ENCODE results near the gene MS4A8.

Gene MS4A8

GRCh38 chr11:60720460-60720859 lies 21.0 kb downstream of the MS4A8 start:
- TF ChIP-seq CTCF (conservative IDR thresholded peaks at IDR 0.05; ENCODE audit: control insufficient read depth, insufficient read depth, low read depth, low read length), result no peak
- no peak for DNase-seq (ENCODE audit: low read depth)
- H3K4me3 ChIP-seq (ENCODE audit: control insufficient read depth, low read depth, low read length), result no peak overlapping the region

- H3K4me3 ChIP-seq (ENCODE audit: control insufficient read depth, low read depth, low read length), result no peak within 1 kb of the TSS
- no peak for DNase-seq (ENCODE audit: low read depth)
- no peak for TF ChIP-seq CTCF (conservative IDR thresholded peaks at IDR 0.05; ENCODE audit: control insufficient read depth, insufficient read depth, low read depth, low read length)
These were observed 25.0 kb downstream of the MS4A8 start, which contains the start of gene MS4A18 for GRCh38 chr11:60724420-60724819. TSS of gene MS4A18 (plus strand) at chr11:60724720.

GRCh38 chr11:60725592-60725991 lies 26.2 kb downstream of the MS4A8 start:
- DNase-seq (ENCODE audit: low read depth), result no peak
- H3K4me3 ChIP-seq (ENCODE audit: control insufficient read depth, low read depth, low read length), result no peak overlapping the region
- no peak for TF ChIP-seq CTCF (conservative IDR thresholded peaks at IDR 0.05; ENCODE audit: control insufficient read depth, insufficient read depth, low read depth, low read length)

GRCh38 chr11:60731586-60731985 lies 32.2 kb downstream of the MS4A8 start:
- DNase-seq (ENCODE audit: low read depth), result no peak
- no peak for TF ChIP-seq CTCF (conservative IDR thresholded peaks at IDR 0.05; ENCODE audit: control insufficient read depth, insufficient read depth, low read depth, low read length)
- no peak overlapping the region for H3K4me3 ChIP-seq (ENCODE audit: control insufficient read depth, low read depth, low read length)

- H3K4me3 ChIP-seq (ENCODE audit: control insufficient read depth, low read depth, low read length), result no peak overlapping the region
- no peak for DNase-seq (ENCODE audit: low read depth)
- TF ChIP-seq CTCF (conservative IDR thresholded peaks at IDR 0.05; ENCODE audit: control insufficient read depth, insufficient read depth, low read depth, low read length), result no peak
These were observed 34.9 kb downstream of the MS4A8 start for GRCh38 chr11:60734279-60734678.

GRCh38 chr11:60739114-60739513 lies 39.7 kb downstream of the MS4A8 start:
- TF ChIP-seq CTCF (conservative IDR thresholded peaks at IDR 0.05; ENCODE audit: control insufficient read depth, insufficient read depth, low read depth, low read length), result no peak

GRCh38 chr11:60740573-60740972 lies 41.2 kb downstream of the MS4A8 start:
- no peak for DNase-seq (ENCODE audit: low read depth)
- H3K4me3 ChIP-seq (ENCODE audit: control insufficient read depth, low read depth, low read length), result no peak overlapping the region
- no peak for TF ChIP-seq CTCF (conservative IDR thresholded peaks at IDR 0.05; ENCODE audit: control insufficient read depth, insufficient read depth, low read depth, low read length)

More at GRCh38 chr11:60739114-60739513, 39.7 kb downstream of the MS4A8 start:
- no peak overlapping the region for H3K4me3 ChIP-seq (ENCODE audit: control insufficient read depth, low read depth, low read length)
- no peak for DNase-seq (ENCODE audit: low read depth)

Data from fibroblast of mammary gland (primary cell).